ENCODE results near the gene EML1. TPM values are rescaled to one million over a fixed set of nuclear protein-coding genes. Genes with fewer than 3 reads are reported as not detected.

The EML1 gene
- total RNA-seq, 2 donors from 2014 or later, result 23.6 to 34.6 TPM

DNA sequence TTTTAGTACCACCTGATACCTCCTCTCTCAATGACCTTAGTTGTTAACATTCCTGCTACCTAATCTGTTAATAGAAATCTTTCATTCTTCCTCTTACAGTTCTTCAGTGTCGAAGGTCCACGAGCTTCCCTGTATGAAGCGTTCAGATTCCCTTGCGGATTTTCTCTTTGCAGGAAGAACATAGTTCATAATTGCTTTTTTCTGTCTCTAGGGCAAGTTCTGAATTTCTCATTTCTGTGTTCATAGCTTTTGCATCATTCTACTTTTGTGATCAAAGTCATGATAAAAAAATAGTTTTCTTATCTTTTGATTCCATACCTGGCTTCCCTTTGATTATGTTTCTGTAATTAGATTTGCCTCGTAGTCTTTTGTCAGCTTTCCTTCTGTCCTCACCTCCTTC is 94.9 kb downstream of the EML1 start:
- no peak overlapping the region for H3K27ac ChIP-seq
- no peak overlapping the region for H3K4me3 ChIP-seq
- DNase-seq, result no peak
- no peaks in the 10 kb centered on the region for H3K27me3 ChIP-seq
- 88 to 91% methylated on average over 5 of the region's 5 CpGs for WGBS, 2 donors
- H3K9me3 ChIP-seq, result no peaks in the 10 kb centered on the region
- ATAC-seq, result no peak
- TF ChIP-seq POLR2A (IDR thresholded peaks at IDR 0.05), result no peak
- TF ChIP-seq CTCF (IDR thresholded peaks at IDR 0.05), result no peak
- H3K4me1 ChIP-seq, result no peaks in the 10 kb centered on the region
- no peaks in the 10 kb centered on the region for H3K36me3 ChIP-seq (replicated peaks in 1 of 2; ENCODE audit: insufficient read depth in 1 of 2, low read depth in 2 of 2)
- intact Hi-C loops (cut with DNase I), result loop anchor here (5.0 kb wide), 2 partner anchors 161 to 206 kb away; partner anchors contain the start of gene CYP46A1

DNA sequence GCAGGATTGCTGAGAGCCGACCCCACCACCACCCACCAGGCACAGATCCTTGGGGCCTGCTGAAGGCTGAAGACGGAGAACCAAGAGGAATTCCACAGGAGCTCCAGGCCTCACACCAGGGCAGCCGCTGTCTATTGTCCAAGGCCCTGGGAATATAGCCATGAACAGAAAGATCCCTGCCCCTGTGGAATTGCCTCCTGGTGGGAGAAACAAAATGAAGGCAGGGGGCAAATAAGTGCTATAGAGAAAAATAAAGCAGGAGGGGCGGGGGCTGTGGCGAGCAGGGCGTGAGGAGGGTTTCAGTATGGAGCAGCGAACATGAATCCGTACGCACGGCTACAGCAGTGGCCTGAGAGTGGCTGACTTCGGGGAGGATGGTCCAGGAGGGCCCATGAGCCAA is 96.1 kb downstream of the EML1 start:
- DNase-seq (no peak), ATAC-seq (no peak)
- intact Hi-C loops (cut with DNase I), result loop anchor here (5.0 kb wide), 2 partner anchors 162 to 207 kb away; partner anchors contain the start of gene CYP46A1
- H3K36me3 ChIP-seq (replicated peaks in 1 of 2; ENCODE audit: insufficient read depth in 1 of 2, low read depth in 2 of 2), result no peaks in the 10 kb centered on the region
- no peak overlapping the region for H3K4me3 ChIP-seq
- 93 to 95% methylated on average over 11 of the region's 11 CpGs for WGBS, 2 donors
- no peak overlapping the region for H3K27ac ChIP-seq
- no peaks in the 10 kb centered on the region for H3K9me3 ChIP-seq
- TF ChIP-seq POLR2A (IDR thresholded peaks at IDR 0.05), result no peak
- no peak for TF ChIP-seq CTCF (IDR thresholded peaks at IDR 0.05)
- H3K27me3 ChIP-seq, result no peaks in the 10 kb centered on the region
- H3K4me1 ChIP-seq, result no peaks in the 10 kb centered on the region

- no peak for ATAC-seq
- H3K9me3 ChIP-seq, result no peaks in the 10 kb centered on the region
- intact Hi-C loops (cut with DNase I), result no loop called here
- 81 to 86% methylated on average over 2 of the region's 2 CpGs for WGBS, 2 donors
- no peaks in the 10 kb centered on the region for H3K27me3 ChIP-seq
- TF ChIP-seq POLR2A (IDR thresholded peaks at IDR 0.05) (no peak), CTCF (IDR thresholded peaks at IDR 0.05) (no peak)
- no peak overlapping the region for H3K4me3 ChIP-seq
- H3K4me1 ChIP-seq, result no peaks in the 10 kb centered on the region
- no peak for DNase-seq
- H3K36me3 ChIP-seq (replicated peaks in 1 of 2; ENCODE audit: insufficient read depth in 1 of 2, low read depth in 2 of 2), result no peaks in the 10 kb centered on the region
- no peak overlapping the region for H3K27ac ChIP-seq
Observed at GRCh38 chr14:99891266-99891665, 98.1 kb downstream of the EML1 start.

- TF ChIP-seq POLR2A (IDR thresholded peaks at IDR 0.05) (no peak), CTCF (IDR thresholded peaks at IDR 0.05) (no peak)
- no peaks in the 10 kb centered on the region for H3K4me1 ChIP-seq
- H3K27ac ChIP-seq, result no peak overlapping the region
- WGBS, 2 donors, result 90 to 96% methylated on average over 10 of the region's 10 CpGs
- no peak overlapping the region for H3K4me3 ChIP-seq
- no peaks in the 10 kb centered on the region for H3K36me3 ChIP-seq (replicated peaks in 1 of 2; ENCODE audit: insufficient read depth in 1 of 2, low read depth in 2 of 2)
- DNase-seq, result no peak
- intact Hi-C loops (cut with DNase I), result no loop called here
- H3K27me3 ChIP-seq, result no peaks in the 10 kb centered on the region
- H3K9me3 ChIP-seq, result no peaks in the 10 kb centered on the region
- ATAC-seq, result no peak
Observed at GRCh38 chr14:99891900-99892299, 98.7 kb downstream of the EML1 start.

DNA sequence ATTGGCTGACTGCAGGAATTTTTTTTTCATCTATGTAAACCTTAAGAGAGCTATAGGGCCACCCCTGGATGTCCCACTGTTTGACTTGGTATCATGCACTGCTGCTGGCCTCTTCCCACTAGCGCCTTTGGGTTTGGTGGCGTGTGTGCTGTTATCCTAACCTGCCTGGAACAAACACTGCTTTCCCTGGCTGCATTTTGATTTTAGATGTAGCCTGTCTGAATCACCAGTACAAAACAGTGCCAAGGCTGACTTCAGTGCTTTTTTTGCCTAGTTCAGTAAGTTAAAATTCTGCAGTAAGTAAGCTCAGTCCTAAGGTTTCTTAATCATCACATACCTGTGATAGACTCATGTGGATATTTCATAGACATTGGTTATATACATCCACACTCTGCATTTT is 99.2 kb downstream of the EML1 start:
- no peak for TF ChIP-seq POLR2A (IDR thresholded peaks at IDR 0.05)
- no peak for TF ChIP-seq CTCF (IDR thresholded peaks at IDR 0.05)
- H3K4me1 ChIP-seq, result no peaks in the 10 kb centered on the region
- no peak overlapping the region for H3K4me3 ChIP-seq
- intact Hi-C loops (cut with DNase I), result no loop called here
- H3K9me3 ChIP-seq, result no peaks in the 10 kb centered on the region
- no peak overlapping the region for H3K27ac ChIP-seq
- WGBS, 2 donors, result 76 to 84% methylated on average over 2 of the region's 2 CpGs
- H3K27me3 ChIP-seq, result no peaks in the 10 kb centered on the region
- H3K36me3 ChIP-seq (replicated peaks in 1 of 2; ENCODE audit: insufficient read depth in 1 of 2, low read depth in 2 of 2), result no peaks in the 10 kb centered on the region
- ATAC-seq (no peak), DNase-seq (no peak)

All from body of pancreas (tissue), 4 donors.